Measurements from ENCODE around the gene IQCF2.

The IQCF2 gene

GRCh38 chr3:51817375-51817774 is 44.0 kb upstream of the IQCF2 start:
- no peaks in the 10 kb centered on the region for H3K9me3 ChIP-seq (ENCODE audit: severe bottlenecking)
- H3K4me3 ChIP-seq (ENCODE audit: low read depth, low read length), result no peak overlapping the region
- no peak overlapping the region for H3K27ac ChIP-seq
- no peaks in the 10 kb centered on the region for H3K36me3 ChIP-seq
- H3K27me3 ChIP-seq (ENCODE audit: insufficient read depth, low read depth, severe bottlenecking), result no peaks in the 10 kb centered on the region
- no peak for DNase-seq
- TF ChIP-seq CTCF (IDR thresholded peaks at IDR 0.05; ENCODE audit: low read depth, low read length), result no peak

GRCh38 chr3:51819151-51819550 is 42.3 kb upstream of the IQCF2 start:
- no peaks in the 10 kb centered on the region for H3K27me3 ChIP-seq (ENCODE audit: insufficient read depth, low read depth, severe bottlenecking)
- no peaks in the 10 kb centered on the region for H3K36me3 ChIP-seq
- no peak overlapping the region for H3K27ac ChIP-seq
- no peak overlapping the region for H3K4me3 ChIP-seq (ENCODE audit: low read depth, low read length)
- H3K9me3 ChIP-seq (ENCODE audit: severe bottlenecking), result no peaks in the 10 kb centered on the region
- no peak for DNase-seq
- TF ChIP-seq CTCF (IDR thresholded peaks at IDR 0.05; ENCODE audit: low read depth, low read length), result no peak

DNA sequence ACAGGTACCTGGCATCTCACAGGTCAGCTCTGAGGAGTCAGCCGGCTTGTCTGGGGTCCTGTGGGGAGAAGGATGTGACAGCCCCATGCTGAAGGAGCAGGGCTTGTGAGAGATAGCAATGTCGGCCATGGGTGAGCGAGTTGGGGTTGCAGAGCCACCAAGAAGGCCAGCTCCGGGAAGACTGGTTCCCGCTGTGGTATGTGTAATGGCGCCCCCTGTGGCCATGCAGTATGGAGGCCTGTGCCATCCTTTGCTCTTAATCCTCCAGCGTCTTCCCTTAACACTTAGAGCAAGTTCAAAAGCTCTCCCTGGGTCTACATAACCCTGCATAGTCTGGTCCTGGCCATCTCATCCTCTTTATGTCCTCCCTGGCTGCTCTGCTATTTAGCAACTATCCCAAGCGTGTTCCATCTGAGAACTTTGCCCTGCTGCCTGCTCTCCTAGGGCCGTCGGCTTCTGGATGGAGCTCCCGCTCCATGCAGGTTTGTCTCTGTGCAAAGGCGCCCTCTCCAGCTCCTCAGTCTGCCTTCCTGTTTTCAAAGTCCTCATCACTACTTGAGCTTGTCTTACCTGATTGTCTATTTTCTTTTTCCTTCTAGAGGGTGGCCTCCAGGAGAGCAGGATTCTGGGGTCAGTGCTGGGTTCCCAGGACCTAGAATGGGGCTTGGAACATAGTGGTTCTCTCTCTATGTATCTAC is 41.6 kb upstream of the IQCF2 start:
- peak; percentile 36 for DNase-seq
- H3K27me3 ChIP-seq (ENCODE audit: insufficient read depth, low read depth, severe bottlenecking), result no peaks in the 10 kb centered on the region
- peak; percentile 80 for TF ChIP-seq CTCF (IDR thresholded peaks at IDR 0.05; ENCODE audit: low read depth, low read length)
- no peak overlapping the region for H3K27ac ChIP-seq
- H3K4me3 ChIP-seq (ENCODE audit: low read depth, low read length), result no peak overlapping the region
- no peaks in the 10 kb centered on the region for H3K36me3 ChIP-seq
- no peaks in the 10 kb centered on the region for H3K9me3 ChIP-seq (ENCODE audit: severe bottlenecking)

DNA sequence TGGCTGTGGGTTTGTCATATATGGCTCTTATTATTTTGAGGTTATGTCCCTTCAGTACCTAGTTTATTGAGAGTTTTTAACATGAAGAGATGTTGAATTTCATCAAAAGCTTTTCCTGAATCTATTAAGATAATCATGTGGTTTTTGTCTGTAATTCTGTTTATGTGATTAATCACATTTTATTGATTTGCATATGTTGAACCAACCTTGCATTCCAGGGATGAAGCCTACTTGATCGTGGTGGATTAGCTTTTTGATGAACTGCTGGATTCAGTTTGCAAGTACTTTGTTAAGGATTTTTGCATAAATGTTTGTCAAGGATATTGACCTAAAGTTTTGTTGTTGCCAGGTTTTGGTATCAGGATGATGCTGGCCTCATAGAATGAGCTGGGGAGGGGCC is 33.1 kb upstream of the IQCF2 start:
- H3K27me3 ChIP-seq (ENCODE audit: insufficient read depth, low read depth, severe bottlenecking), result no peaks in the 10 kb centered on the region
- H3K9me3 ChIP-seq (ENCODE audit: severe bottlenecking), result peaks cover 5% of the 10 kb centered on the region
- no peak for TF ChIP-seq CTCF (IDR thresholded peaks at IDR 0.05; ENCODE audit: low read depth, low read length)
- H3K36me3 ChIP-seq, result no peaks in the 10 kb centered on the region
- H3K4me3 ChIP-seq (ENCODE audit: low read depth, low read length), result no peak overlapping the region
- H3K27ac ChIP-seq, result no peak overlapping the region
- DNase-seq, result no peak

DNA sequence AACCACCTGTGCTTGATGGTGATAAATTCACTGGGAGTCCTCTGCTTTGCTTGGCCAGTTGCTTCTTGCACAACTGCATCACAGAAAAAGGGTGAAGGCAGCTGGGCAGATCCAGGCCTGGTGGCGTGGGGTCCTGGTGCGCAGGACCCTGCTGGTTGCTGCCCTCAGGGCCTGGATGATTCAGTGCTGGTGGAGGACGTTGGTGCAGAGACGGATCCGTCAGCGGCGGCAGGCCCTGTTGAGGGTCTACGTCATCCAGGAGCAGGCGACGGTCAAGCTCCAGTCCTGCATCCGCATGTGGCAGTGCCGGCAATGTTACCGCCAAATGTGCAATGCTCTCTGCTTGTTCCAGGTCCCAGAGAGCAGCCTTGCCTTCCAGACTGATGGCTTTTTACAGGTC is 31.1 kb upstream of the IQCF2 start:
- Histone ChIP-seq H3K36me3 (no peaks in the 10 kb centered on the region), H3K27me3 (ENCODE audit: insufficient read depth, low read depth, severe bottlenecking) (no peaks in the 10 kb centered on the region), H3K4me3 (ENCODE audit: low read depth, low read length) (no peak overlapping the region), H3K9me3 (ENCODE audit: severe bottlenecking) (peaks cover 5% of the 10 kb centered on the region), H3K27ac (no peak overlapping the region)
- no peak for TF ChIP-seq CTCF (IDR thresholded peaks at IDR 0.05; ENCODE audit: low read depth, low read length)
- no peak for DNase-seq

DNA sequence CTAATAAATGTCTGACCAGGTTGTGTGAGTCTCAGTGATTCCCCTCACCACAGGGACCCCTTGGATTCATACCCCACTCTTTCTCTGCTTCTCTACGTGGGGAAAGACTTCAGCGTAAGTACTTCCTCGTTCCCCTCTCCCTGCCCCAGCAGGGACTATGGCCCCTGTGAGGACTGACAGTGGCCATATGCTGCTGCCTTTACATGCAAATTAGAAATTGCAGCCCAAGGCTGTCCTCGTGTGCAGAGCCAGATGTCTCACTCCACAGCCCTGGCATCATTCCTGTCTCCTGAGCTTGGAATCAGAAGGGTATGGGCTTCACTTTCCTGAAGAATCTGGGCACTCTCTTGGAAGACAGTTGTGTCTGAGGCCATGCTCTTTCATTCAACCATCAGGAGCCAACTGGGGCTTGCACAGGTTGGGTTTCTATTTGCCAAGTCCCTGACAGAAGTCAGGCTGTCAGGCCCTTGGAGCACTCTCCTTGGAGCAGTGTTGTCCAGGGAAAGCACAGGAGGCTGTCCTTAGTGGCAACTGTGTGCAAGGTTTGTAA is 30.5 kb upstream of the IQCF2 start:
- TF ChIP-seq CTCF (IDR thresholded peaks at IDR 0.05; ENCODE audit: low read depth, low read length), result no peak
- Histone ChIP-seq H3K27ac (no peak overlapping the region), H3K27me3 (ENCODE audit: insufficient read depth, low read depth, severe bottlenecking) (no peaks in the 10 kb centered on the region), H3K36me3 (no peaks in the 10 kb centered on the region), H3K9me3 (ENCODE audit: severe bottlenecking) (peaks cover 5% of the 10 kb centered on the region), H3K4me3 (ENCODE audit: low read depth, low read length) (no peak overlapping the region)
- peak; percentile 10 for DNase-seq
